IMR-90 (cell line): ENCODE results near the gene C3AR1. TPM values are rescaled to one million over a fixed set of nuclear protein-coding genes. Genes with fewer than 3 reads are reported as not detected.

Experiments used
- ATAC-seq: fragments of 200-7000 bp; cut with Tn5 transposase; 2 replicates; pipeline ENCODE4 v1.9.1; 2020; ENCODE audit warnings: low read depth, mild to moderate bottlenecking, moderate library complexity
- BruUV-seq: library from RNA; stranded (reverse); fragments of 400-500 nt; replicated peaks from 2 replicates; lab custom pipeline; 2021; lab: Mats Ljungman, UMichigan
- CTCF ChIA-PET: fragments of 300-600 bp; formaldehyde crosslinking; extraction: SDS; loops from one replicate; lab custom pipeline; 2021; ENCODE audit warnings: antibody characterized with exemption; lab: Yijun Ruan, JAX
- POLR2A ChIA-PET: fragments of 300-600 bp; sonication (Branson Sonifier 250); formaldehyde crosslinking; loops from one replicate; lab custom pipeline; 2022; ENCODE audit warnings: antibody characterized with exemption; ENCODE audit not compliant: unreplicated experiment; lab: Charles Lee
- DNase-seq: peaks from one replicate; pipeline ENCODE4 v3.0.0; 2013
- H2AFZ ChIP-seq: replicated peaks from 2 replicates; pipeline ENCODE3; 2013; ENCODE audit warnings: low read length, mild to moderate bottlenecking; ENCODE audit not compliant: poor library complexity
- H2AK5ac ChIP-seq: 2 replicates; pipeline ENCODE4 v1.6.1; 2013; ENCODE audit warnings: low read depth, low read length, inconsistent platforms
- H2AK9ac ChIP-seq: replicated peaks from 2 replicates; pipeline ENCODE3; 2013; ENCODE audit warnings: mild to moderate bottlenecking, low read depth, low read length, moderate library complexity; ENCODE audit not compliant: poor library complexity
- H2BK120ac ChIP-seq: 2 replicates; pipeline ENCODE4 v1.6.1; 2013; ENCODE audit warnings: low read depth, low read length, inconsistent platforms
- H2BK15ac ChIP-seq: 3 replicates; pipeline ENCODE4 v1.6.1; 2013; ENCODE audit warnings: low read depth, low read length, inconsistent platforms
- H2BK20ac ChIP-seq: 2 replicates; pipeline ENCODE4 v1.6.1; 2013; ENCODE audit warnings: low read depth, mild to moderate bottlenecking, inconsistent platforms, low read length, moderate library complexity
- H2BK5ac ChIP-seq: 2 replicates; pipeline ENCODE4 v1.6.1; 2013; ENCODE audit warnings: mild to moderate bottlenecking, low read depth, low read length, inconsistent platforms; ENCODE audit not compliant: poor library complexity, severe bottlenecking
- H3K14ac ChIP-seq: replicated peaks from 2 replicates; pipeline ENCODE4 v1.6.1; 2013; ENCODE audit warnings: low read depth, low read length, inconsistent platforms
- H3K18ac ChIP-seq: 2 replicates; pipeline ENCODE4 v1.6.1; 2013; ENCODE audit warnings: low read depth, low read length, control low read depth
- H3K23ac ChIP-seq: 2 replicates; pipeline ENCODE4 v1.6.1; 2013; ENCODE audit warnings: low read depth, low read length, inconsistent platforms
- H3K27ac ChIP-seq: 2 replicates; pipeline ENCODE4 v1.5.1; 2013; ENCODE audit warnings: mild to moderate bottlenecking, control low read depth, low read length; ENCODE audit not compliant: insufficient read depth
- H3K27me3 ChIP-seq: 2 replicates; pipeline ENCODE4 v1.6.1; 2013; ENCODE audit warnings: low read length; ENCODE audit not compliant: control insufficient read depth, insufficient read depth
- H3K36me3 ChIP-seq: 2 replicates; pipeline ENCODE4 v1.6.1; 2013; ENCODE audit warnings: low read length, mixed read lengths; ENCODE audit not compliant: control insufficient read depth, insufficient read depth
- H3K4ac ChIP-seq: 2 replicates; pipeline ENCODE4 v1.6.1; 2013; ENCODE audit warnings: low read depth, low read length, inconsistent platforms
- H3K4me1 ChIP-seq: 2 replicates; pipeline ENCODE4 v1.6.1; 2013; ENCODE audit warnings: low read length, mixed read lengths; ENCODE audit not compliant: control insufficient read depth, insufficient read depth
- H3K4me2 ChIP-seq: 2 replicates; pipeline ENCODE4 v1.6.1; 2013; ENCODE audit warnings: low read depth, mild to moderate bottlenecking, control low read depth, low read length, moderate library complexity
- H3K4me3 ChIP-seq: 2 replicates; pipeline ENCODE4 v1.5.1; 2013; ENCODE audit warnings: low read depth, mild to moderate bottlenecking, control low read depth, low read length, moderate library complexity; ENCODE audit not compliant: insufficient read depth
- H3K56ac ChIP-seq: 2 replicates; pipeline ENCODE4 v1.6.1; 2013; ENCODE audit warnings: low read length, inconsistent platforms; ENCODE audit not compliant: insufficient read depth; ENCODE audit errors: extremely low read depth
- H3K79me1 ChIP-seq, 2 experiments: 2 replicates each; pipeline ENCODE4 v1.6.1; 2013; ENCODE audit warnings: low read length in 2 of 2, inconsistent platforms in 1 of 2, low read depth in 1 of 2
- H3K9ac ChIP-seq: 2 replicates; pipeline ENCODE4 v1.6.1; 2013; ENCODE audit warnings: low read depth, low read length, control low read depth
- H3K9me1 ChIP-seq: 2 replicates; pipeline ENCODE4 v1.6.1; 2013; ENCODE audit warnings: low read length, inconsistent platforms; ENCODE audit not compliant: insufficient read depth
- H3K9me3 ChIP-seq: 2 replicates; pipeline ENCODE4 v1.6.1; 2013; ENCODE audit warnings: low read length; ENCODE audit not compliant: control insufficient read depth, insufficient read depth
- H4K20me1 ChIP-seq: 2 replicates; pipeline ENCODE4 v1.6.1; 2013; ENCODE audit warnings: low read length, inconsistent platforms; ENCODE audit not compliant: insufficient read depth
- H4K5ac ChIP-seq: 2 replicates; pipeline ENCODE4 v1.6.1; 2013; ENCODE audit warnings: mild to moderate bottlenecking, low read depth, low read length, control low read depth
- H4K8ac ChIP-seq, 2 experiments: 2 replicates each; pipeline ENCODE4 v1.6.1; 2013; ENCODE audit warnings: low read depth in 2 of 2, low read length in 2 of 2, control low read depth in 1 of 2, inconsistent platforms in 1 of 2
- H4K91ac ChIP-seq: 2 replicates; pipeline ENCODE4 v1.6.1; 2013; ENCODE audit warnings: low read depth, low read length, inconsistent platforms; ENCODE audit not compliant: insufficient read depth
- BHLHE40 ChIP-seq: fragments of 150-350 bp; IDR thresholded peaks from 2 replicates; pipeline ENCODE4 v1.6.1; 2016; ENCODE audit warnings: mild to moderate bottlenecking, low read depth, low read length
- CEBPB ChIP-seq: IDR thresholded peaks from 2 replicates; pipeline ENCODE4 v1.6.1; 2012; ENCODE audit warnings: low read depth, low read length, improper control_type of control experiment
- CHD1 ChIP-seq: IDR thresholded peaks from 2 replicates; pipeline ENCODE4 v1.6.1; 2012; ENCODE audit warnings: low read depth, low read length, improper control_type of control experiment
- CTCF ChIP-seq: conservative IDR thresholded peaks from 2 replicates; pipeline ENCODE4 v1.5.1; 2012; ENCODE audit warnings: mild to moderate bottlenecking, low read depth, low read length, improper control_type of control experiment
- ELK1 ChIP-seq: fragments of 150-350 bp; IDR thresholded peaks from 2 replicates; pipeline ENCODE4 v1.6.1; 2016; ENCODE audit warnings: low read depth, mild to moderate bottlenecking, low read length, moderate library complexity, borderline replicate concordance
- FOS ChIP-seq: fragments of 150-350 bp; IDR thresholded peaks from 2 replicates; pipeline ENCODE4 v1.6.1; 2016; ENCODE audit warnings: low read depth, low read length
- MAFK ChIP-seq: IDR thresholded peaks from 2 replicates; pipeline ENCODE4 v1.6.1; 2012; ENCODE audit warnings: low read depth, low read length, improper control_type of control experiment
- MAZ ChIP-seq: IDR thresholded peaks from 2 replicates; pipeline ENCODE4 v1.6.1; 2012; ENCODE audit warnings: low read depth, mild to moderate bottlenecking, low read length, improper control_type of control experiment, moderate library complexity, borderline replicate concordance
- MXI1 ChIP-seq: IDR thresholded peaks from 2 replicates; pipeline ENCODE4 v1.6.1; 2012; ENCODE audit warnings: low read depth, mild to moderate bottlenecking, low read length, moderate library complexity, borderline replicate concordance
- NFE2L2 ChIP-seq: fragments of 150-350 bp; IDR thresholded peaks from 2 replicates; pipeline ENCODE4 v1.6.1; 2016; ENCODE audit warnings: low read depth, mild to moderate bottlenecking, low read length
- POLR2A ChIP-seq: IDR thresholded peaks from 2 replicates; pipeline ENCODE4 v1.6.1; 2012; ENCODE audit warnings: mild to moderate bottlenecking, low read depth, low read length
- RAD21 ChIP-seq: IDR thresholded peaks from 2 replicates; pipeline ENCODE4 v1.6.1; 2012; ENCODE audit warnings: low read length, improper control_type of control experiment
- RCOR1 ChIP-seq: IDR thresholded peaks from 2 replicates; pipeline ENCODE4 v1.6.1; 2012; ENCODE audit warnings: mild to moderate bottlenecking, low read length, improper control_type of control experiment; ENCODE audit not compliant: insufficient replicate concordance
- RFX5 ChIP-seq: IDR thresholded peaks from 2 replicates; pipeline ENCODE4 v1.8.0; 2012; ENCODE audit warnings: low read depth, mild to moderate bottlenecking, low read length, moderate library complexity
- SMC3 ChIP-seq: fragments of 150-350 bp; IDR thresholded peaks from 2 replicates; pipeline ENCODE4 v1.6.1; 2016; ENCODE audit warnings: low read depth, mild to moderate bottlenecking, antibody characterized with exemption, low read length, moderate library complexity
- WGBS, 2 experiments: methylation state at CpG; one replicate each; pipeline versions ENCODE4 v1.1.5 to v1.1.7; 2013; ENCODE audit warnings: missing lambda C conversion rate in 2 of 2; ENCODE audit not compliant: insufficient read length in 1 of 2; ENCODE audit errors: extremely low coverage in 2 of 2; 5-methylcytosine and 5-hydroxymethylcytosine counted together
- dilution Hi-C: fragments of 300-500 bp; cut with HindIII; formaldehyde crosslinking; loops from one replicate; pipeline ENCODE4 v1.14.3; 2018; ENCODE audit warnings: low sequenced_read_pairs; ENCODE audit not compliant: unreplicated experiment
- in situ Hi-C: fragments of 300-500 bp; cut with MboI; formaldehyde crosslinking; loops from 3 replicates; pipeline ENCODE4 v1.14.3; 2019; ENCODE audit warnings: low sequenced_read_pairs, inconsistent platforms, mixed read lengths
- intact Hi-C: fragments of 100-400 bp; cut with micrococcal nuclease; formaldehyde crosslinking; loops from 2 replicates; pipeline ENCODE4 v1.10.0; 2022
- polyA plus RNA-seq, 3 experiments: library from polyadenylated mRNA; depleted of rRNA; stranded (reverse); fragments of >200 nt; gene quantifications; 2 replicates each; pipeline ENCODE4 v1.2.3, GENCODE V29; 2012; ENCODE audit warnings: low replicate concordance in 1 of 3
- total RNA-seq: library from RNA; depleted of rRNA; stranded (reverse); fragments of >200 nt; gene quantifications from 2 replicates; pipeline ENCODE4 v1.2.3, GENCODE V29; 2012
- TF ChIP-seq, protein P1 (sequence below): fragments of 150-350 bp; IDR thresholded peaks from 2 replicates; pipeline ENCODE4 v1.6.1; 2017; ENCODE audit warnings: mild to moderate bottlenecking, antibody characterized with exemption, low read length, low read depth

C3AR1 gene
- total and polyA plus RNA-seq, 2 of the 4 experiments (the other 2 are of a cell fraction), result 0.31 to 0.36 TPM

GRCh38 chr12:8088574-8088973, 22.4 kb upstream of the C3AR1 start:
- no peak overlapping the region for H4K8ac ChIP-seq
- no peak overlapping the region for H4K5ac ChIP-seq
- TF ChIP-seq RCOR1 (no peak), RFX5 (no peak), ELK1 (no peak), POLR2A (no peak), MAFK (no peak), CEBPB (no peak), CHD1 (no peak), MAZ (no peak), FOS (no peak), CTCF (no peak), SMC3 (no peak), MXI1 (no peak), RAD21 (no peak), NFE2L2 (no peak), BHLHE40 (no peak)
- TF ChIP-seq, protein P1, sequence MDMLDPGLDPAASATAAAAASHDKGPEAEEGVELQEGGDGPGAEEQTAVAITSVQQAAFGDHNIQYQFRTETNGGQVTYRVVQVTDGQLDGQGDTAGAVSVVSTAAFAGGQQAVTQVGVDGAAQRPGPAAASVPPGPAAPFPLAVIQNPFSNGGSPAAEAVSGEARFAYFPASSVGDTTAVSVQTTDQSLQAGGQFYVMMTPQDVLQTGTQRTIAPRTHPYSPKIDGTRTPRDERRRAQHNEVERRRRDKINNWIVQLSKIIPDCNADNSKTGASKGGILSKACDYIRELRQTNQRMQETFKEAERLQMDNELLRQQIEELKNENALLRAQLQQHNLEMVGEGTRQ, result no peak
- H3K23ac ChIP-seq, result no peak overlapping the region
- ATAC-seq (no peak), DNase-seq (no peak)
- POLR2A ChIA-PET, result no interaction called here
- H3K4ac ChIP-seq, result no peak overlapping the region
- H3K56ac ChIP-seq, result no peak overlapping the region
- WGBS, 2 experiments, result no CpG with 5 or more reads among the region's 3 CpGs
- no peaks in the 10 kb centered on the region for H3K4me1 ChIP-seq
- H3K27ac ChIP-seq, result no peak overlapping the region
- H2BK20ac ChIP-seq, result no peak overlapping the region
- no peak overlapping the region for H2BK15ac ChIP-seq
- H3K4me2 ChIP-seq, result no peak overlapping the region
- H3K18ac ChIP-seq, result no peak overlapping the region
- H3K9me1 ChIP-seq, result 0 out of 2 replicates have a peak, but pooled peaks cover 3% of the 10 kb centered on the region
- H4K91ac ChIP-seq, result no peak overlapping the region
- dilution Hi-C loops, result no loop called here
- no peak overlapping the region for H2AK9ac ChIP-seq
- 0 out of 2 replicates have a peak, but pooled peaks cover 6% of the 10 kb centered on the region for H4K20me1 ChIP-seq
- no TSS peak for BruUV-seq
- H2AFZ ChIP-seq, result no peak overlapping the region
- in situ Hi-C loops, result no loop called here
- H3K4me3 ChIP-seq, result no peak overlapping the region
- no peak overlapping the region for H3K9ac ChIP-seq
- H2AK5ac ChIP-seq, result no peak overlapping the region
- H3K27me3 ChIP-seq, result no peaks in the 10 kb centered on the region
- H2BK120ac ChIP-seq, result no peak overlapping the region
- H3K9me3 ChIP-seq, result no peaks in the 10 kb centered on the region
- no peak overlapping the region for H2BK5ac ChIP-seq
- no peak overlapping the region for H3K14ac ChIP-seq
- H3K79me1 ChIP-seq, result peaks cover 8 to 39% of the 10 kb centered on the region in 2 experiments
- CTCF ChIA-PET, result interaction anchor here (0.5 kb wide), 1 partner anchor 112 kb away, joined by 3 read pairs; no protein-coding TSS in a partner anchor
- intact Hi-C loops, result no loop called here
- H3K36me3 ChIP-seq, result peaks cover 27% of the 10 kb centered on the region
